T-helper 2 cell (primary cell): ENCODE measurements around the gene KIAA1671.
"Not testable (repeated sequence)": the region's sequence is repeated elsewhere in the genome, so short reads cannot be mapped to it uniquely, and the experiment has no call there.

Experiments used
- DNase-seq, 5 experiments: peaks; one replicate each; pipeline versions ENCODE4 v3.0.0 to v3.0.0-alpha.2; 2012 to 2022
- total RNA-seq, 2 donors: gene quantifications; one replicate each; lab custom pipeline; 2026; lab: John Stamatoyannopoulos, UW

KIAA1671 gene
- total RNA-seq, result 3.1 to 3.2 reads per million in 2 donors

DNA sequence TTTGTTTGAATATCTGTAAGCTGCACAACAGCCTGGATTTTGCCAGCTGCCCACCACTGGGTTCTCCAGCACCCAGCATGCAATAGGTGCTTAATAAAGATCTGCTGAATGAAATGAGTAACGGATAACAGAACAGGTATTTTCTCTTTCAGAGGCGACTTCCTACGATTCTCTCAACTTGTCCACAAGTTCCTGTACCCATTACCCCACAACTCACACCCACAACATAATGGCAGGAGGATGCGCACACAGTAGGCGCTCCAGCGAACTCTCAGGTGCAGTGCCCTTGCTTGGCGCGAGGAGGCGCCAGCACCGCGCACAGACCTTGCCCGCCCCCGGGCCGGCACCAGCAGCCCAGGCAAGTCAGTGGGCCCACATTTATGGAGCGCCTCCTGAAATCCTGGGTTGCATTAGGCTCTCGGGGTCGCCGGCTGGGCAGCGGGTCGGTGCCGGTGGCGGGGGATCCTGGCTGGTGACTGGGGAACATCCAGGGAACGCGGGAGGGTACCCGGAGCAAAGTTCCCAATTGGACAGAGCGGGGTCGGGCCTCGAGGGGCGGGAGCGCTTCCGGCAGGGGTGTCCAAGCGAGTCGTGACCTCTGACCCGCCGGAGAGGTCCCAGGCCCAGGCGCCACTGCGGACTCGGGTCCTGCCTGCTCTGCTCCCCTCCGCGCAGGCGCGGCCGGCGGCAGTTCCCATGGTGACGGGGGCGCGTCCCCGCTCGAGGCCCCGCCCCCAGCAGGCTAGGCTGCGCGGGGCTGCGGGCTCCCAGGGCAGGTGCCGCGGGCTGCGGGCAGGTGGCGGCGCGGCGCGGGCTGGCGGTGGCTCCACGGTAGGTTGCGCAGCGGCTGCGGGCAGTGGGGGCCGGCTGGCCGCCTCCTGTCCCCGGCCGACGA, at the start of gene KIAA1671:
TSS of gene KIAA1671 (plus strand) at position 775 of the 895 bp plus-strand sequence. CDS start 75,284 bp downstream, outside the sequence.
- peak; percentile 66 to 82 (median 77) for DNase-seq

DNA sequence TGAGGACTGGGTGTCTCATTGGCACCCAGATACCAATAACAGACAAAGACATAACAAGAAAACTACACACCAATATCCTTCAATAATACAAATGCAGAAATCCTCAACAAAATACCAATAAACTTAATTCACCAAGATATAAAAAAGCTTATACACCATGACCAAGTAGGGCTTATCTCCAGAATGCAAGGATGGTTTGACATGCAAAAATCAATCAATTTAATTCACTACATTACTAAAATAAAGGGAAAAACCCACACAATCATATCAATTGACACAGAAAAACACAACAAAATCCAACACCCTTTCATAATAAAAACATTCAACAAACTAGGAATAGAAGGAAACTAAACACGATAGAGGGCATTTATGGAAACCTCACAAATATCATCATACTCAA, 46.6 kb upstream of the KIAA1671 start:
- DNase-seq, result no peak

- not testable (repeated sequence) for DNase-seq
Observed at GRCh38 chr22:24907101-24907500, 45.4 kb upstream of the KIAA1671 start.

DNA sequence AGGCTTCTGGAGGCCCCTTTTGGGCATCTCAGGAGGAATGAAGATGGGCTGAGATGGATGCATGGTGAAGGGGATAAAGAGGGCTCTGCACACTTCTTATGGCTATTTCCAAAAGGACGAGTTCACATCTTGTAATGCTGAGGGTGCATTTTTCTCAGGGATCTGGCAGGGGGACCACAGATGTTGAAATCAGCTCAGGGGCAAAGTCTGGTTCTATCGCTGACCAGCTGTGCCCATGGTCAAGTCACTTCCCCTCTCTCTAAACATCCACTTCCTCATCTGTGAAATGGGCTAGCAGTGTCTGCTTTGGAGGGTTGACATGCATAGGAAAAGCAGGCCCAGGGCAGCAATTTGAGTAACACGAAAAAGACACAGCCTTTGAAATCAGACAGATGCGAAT, 32.5 kb upstream of the KIAA1671 start:
- no peak for DNase-seq

GRCh38 chr22:24925586-24926427, 26.7 kb upstream of the KIAA1671 start:
- DNase-seq, result no peak

GRCh38 chr22:24926428-24926725, 26.1 kb upstream of the KIAA1671 start:
- DNase-seq, result no peak

GRCh38 chr22:24926849-24927579, 25.5 kb upstream of the KIAA1671 start:
- DNase-seq, result no peak

- no peak for DNase-seq
Observed at GRCh38 chr22:24928322-24928721, 24.2 kb upstream of the KIAA1671 start.

GRCh38 chr22:24930678-24931077, 21.8 kb upstream of the KIAA1671 start:
- DNase-seq, result no peak

DNA sequence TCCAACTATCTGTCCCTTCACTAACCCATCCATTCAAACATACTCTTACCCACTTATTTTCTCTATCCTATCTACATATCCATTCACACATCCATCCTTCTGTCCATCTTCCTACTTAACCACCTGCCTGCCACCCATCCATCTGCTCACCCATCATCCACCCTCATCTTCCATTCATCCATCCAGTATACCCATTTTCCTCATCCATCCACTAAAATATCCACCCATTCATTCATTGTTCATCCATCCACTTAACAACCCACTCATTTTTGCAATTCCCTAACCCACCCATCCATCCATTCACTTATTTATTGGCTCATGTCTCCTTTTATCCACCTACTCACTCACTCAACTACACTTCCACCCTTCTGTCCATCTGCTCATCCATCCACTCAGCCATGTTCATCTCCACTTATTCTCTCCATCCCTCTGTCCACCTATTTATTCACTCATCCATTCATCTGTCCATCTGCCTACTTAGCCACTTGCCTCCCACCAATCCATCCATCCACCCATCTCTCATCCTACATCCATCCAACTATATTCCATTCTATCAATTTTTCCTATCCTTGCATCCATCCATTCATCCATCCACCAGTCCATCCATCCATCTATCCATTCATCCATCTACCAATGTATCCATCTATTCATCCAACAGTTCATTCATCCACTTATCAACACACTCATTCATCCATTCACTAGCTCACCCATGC, 16.6 kb upstream of the KIAA1671 start:
- no peak for DNase-seq

GRCh38 chr22:24937114-24937513, 15.4 kb upstream of the KIAA1671 start:
- DNase-seq, result peak in 1 of 5 experiments; percentile 22

DNA sequence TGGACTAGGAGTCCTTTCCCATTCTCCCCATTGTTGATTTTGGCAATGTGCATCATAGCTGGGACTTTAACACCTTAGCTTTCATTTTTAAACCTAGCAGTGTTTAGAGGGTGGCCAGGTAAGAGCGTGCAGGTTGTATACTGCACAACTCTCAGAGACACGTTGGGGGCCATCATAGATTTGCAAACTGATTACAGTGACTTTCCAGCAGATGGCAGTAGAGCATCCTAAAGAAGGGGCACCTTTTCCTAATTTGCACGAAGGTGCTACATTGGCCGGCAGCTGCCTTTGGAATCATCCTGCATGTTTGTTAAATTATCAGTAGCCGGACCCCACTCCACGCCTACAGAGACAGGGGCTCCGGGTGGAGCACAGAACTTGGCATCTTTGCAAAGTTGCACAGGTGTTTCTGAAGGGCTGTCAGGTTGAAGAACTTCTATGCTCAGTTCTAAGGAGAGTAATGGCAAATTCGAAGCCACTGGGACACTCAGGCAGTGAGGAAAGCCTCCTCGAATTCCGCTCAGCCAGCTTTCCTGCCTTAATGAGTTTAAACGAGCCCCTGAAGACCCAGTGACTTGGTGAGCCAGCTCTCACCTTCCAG, 13.7 kb upstream of the KIAA1671 start:
- peak in 2 of 5 experiments; percentile 4 to 40 for DNase-seq

- no peak for DNase-seq
Observed at GRCh38 chr22:24942301-24942700, 10.2 kb upstream of the KIAA1671 start.

- DNase-seq, result no peak
Observed at GRCh38 chr22:24944217-24944937, 8.1 kb upstream of the KIAA1671 start.

DNA sequence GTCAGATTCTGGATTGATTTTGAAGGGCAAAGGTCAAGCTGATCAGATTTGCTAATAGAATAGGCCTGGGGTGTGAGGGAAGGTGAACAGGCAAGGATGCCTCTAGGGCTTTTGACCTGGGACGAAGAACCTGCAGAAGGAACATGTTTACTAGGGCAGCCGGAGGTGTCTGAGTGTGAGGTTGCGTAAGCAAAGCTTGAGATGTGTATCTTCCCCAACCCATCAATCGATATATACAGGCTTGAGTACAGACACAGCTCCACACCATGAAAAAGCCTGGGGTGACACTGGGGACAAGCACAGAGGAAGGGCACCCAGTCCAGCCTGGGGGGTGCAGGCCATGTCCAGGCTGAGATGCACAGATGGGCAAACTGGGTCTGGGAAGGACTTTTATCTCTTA, 7.1 kb upstream of the KIAA1671 start:
- DNase-seq, result no peak

DNA sequence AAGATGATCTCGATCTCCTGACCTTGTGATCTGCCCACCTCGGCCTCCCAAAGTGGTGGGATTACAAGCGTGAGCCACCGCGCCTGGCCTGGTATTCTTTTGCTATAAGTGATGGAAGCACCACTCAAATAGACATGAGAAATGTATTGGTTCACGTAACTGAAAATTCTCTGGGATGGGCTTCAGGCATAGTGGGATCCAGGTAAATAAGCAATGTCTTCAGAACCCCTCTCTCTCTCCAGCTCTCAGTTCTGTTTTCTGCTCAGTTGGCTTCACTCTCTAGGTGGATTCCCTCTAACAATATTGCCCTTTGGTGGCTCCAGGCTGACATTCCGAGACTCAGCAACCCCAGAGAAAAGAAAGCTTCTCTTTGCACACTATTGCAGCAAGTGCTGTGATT, 5.1 kb upstream of the KIAA1671 start:
- DNase-seq, result no peak

- no peak for DNase-seq
Observed at GRCh38 chr22:24947881-24948280, 4.6 kb upstream of the KIAA1671 start.

DNA sequence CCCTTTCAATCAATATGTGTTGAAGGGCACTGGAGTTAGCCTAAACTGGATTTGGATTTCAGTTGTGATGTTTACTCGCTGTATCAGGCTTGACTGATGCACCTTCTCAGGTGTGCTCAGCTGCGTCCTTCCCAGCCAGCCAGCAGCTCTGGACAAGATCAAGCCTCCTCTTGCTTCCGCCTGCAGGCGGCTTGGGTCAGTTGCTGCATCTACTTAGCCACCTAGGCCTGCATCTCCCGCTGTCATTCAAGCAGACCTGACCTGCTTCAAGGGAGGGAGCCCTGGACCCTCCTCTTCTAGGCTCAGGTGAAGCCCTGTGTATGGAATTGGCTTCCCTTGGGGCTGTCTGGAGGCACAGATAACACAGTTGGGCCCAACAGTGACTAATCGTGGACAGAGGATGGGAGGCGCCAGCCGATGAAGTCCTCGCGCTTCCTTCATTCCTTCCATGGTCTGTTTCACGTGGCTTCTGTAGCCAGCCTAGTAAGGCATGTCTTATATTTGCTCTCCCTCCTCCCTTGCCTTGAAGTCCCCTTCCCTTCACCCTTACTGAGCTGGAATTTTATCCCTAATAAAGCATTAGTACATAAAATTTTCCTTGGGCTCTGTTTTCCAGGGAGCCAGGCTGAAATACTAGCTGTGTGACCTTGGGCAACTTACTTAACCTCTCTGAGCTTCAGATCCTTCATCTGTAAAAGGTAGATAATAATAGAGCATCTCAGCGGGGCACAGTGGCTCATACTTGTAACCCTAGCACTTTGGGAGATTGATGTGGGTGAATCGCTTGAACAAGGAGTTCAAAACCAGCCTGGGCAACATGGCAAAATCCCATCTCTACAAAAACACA, 3.9 kb upstream of the KIAA1671 start:
- no peak for DNase-seq

DNA sequence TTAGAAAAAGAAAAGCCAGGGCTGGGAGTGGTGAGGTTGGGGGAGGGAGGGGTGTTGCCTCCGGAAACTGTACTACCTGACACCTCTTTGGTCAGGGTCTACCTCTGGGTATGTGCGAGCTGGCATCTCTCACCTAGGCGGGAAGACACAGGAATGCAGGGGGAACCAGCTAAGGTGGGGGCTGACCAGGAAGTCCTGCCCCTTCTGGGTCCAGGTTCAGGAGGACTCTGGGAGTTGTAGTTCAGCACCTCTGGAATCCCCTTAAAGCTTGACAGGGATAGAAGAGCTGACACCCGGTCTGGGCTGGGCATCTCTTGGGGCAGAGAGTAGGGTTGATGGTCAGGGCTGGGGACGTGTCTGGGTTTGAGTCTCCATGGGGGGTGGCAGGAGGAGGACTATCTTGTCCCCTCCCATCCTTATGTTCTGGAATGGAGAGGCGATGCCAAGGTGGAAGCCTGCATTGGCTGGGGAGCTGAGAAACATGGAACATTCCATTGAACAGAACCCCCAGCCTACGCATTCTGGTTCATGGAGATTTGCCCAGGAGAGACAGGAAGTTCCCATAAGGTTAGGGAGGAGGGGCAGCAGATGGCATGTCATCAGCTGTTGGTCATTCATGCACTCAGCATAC, 2.1 kb upstream of the KIAA1671 start:
- DNase-seq, result no peak
